Fibroblast of skin of right quadriceps (primary cell): ENCODE data around the gene MYOM1.
"Not testable (repeated sequence)": the region's sequence is repeated elsewhere in the genome, so short reads cannot be mapped to it uniquely, and the experiment has no call there.

Source experiments
- DNase-seq: peaks from one replicate; pipeline ENCODE4 v3.0.0-alpha.2; 2013

MYOM1 gene

DNA sequence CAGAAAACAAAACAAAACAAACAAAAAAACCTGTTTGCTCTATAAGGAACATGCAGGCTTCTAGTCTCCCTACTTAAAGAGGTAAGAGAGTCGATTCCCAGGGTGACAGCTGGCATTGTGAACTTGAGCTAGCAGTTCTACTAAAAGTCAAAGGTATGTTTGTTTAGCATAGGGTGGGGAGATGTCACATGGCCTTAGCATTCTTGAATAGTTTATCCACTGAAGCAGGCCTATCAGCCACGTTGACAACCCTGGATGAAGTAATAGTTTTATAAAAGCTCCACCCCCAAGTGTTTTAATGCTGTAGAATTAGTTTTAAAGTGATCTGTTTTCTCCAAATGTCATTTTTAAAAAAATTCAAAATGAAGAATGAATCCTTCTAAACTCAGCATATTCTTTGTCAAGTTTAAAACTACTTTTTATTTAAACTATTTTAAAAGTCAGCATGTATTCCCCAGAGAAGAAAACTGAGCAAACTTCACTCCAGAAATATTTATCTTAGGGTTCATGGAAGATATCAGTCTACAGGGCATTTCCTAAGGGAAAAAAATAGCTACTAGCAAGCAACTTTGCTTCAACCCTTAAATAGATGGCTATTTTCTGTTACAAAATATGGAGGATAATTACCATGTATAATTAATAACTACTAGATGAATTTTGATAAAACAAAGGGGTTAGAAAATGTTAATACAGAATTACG is 1.7 kb downstream of the MYOM1 start:
- no peak for DNase-seq

DNA sequence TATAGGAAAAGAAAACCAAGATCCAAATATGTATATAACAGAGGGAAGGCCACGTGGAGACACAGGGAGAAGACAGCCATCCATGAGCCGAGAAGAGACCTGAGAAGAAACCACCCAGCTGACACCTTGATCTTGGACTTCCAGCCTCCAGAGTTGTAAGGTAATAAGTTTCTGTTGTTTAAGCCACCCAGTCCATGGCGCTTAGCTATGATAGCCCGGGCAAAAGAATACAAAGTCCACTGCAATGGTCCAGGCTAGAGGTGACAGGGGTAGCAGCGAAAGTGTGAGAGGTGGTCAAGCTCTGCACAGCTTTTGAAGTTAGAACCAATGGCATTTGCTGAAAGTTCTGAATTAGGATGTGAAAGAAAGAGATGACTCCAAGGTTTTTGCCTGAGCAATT is 2.8 kb downstream of the MYOM1 start:
- no peak for DNase-seq

DNA sequence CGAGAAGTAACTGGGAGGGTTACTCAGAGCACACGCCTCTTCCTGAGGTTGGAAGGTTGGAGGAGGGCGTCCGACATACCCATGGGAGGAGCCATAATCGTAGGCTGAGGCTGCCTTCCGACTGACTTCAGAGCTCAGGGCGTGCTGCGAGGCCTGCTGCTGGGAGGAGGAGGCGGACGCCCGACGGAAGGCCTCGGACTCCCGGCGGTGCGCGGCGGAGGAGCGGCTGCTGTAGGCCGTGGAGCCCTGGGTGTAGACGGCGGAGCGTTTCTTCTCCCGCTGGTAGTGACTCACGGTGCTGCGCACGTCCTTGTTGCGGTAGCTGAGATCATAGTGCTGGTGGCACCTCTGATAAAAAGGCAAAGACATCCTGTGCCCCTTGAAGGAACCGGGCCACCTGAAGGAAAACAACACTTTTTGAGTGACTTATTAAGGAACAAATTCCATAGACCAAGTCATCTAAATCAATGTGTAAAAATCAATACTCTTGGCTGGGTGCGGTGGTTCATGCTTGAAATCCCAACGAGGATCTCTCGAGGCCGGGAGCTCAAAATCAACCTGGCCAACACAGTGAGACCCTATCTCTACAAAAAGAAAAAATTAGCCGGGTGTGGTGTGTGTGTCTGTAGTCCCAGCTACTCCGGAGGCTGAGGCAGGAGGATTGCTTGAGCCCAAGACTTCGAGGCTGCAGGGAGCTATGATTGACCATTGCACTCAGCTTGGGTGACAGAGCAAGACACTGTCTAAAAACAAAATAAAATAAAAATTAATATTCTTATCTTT is 4.7 kb downstream of the MYOM1 start:
- no peak for DNase-seq

DNA sequence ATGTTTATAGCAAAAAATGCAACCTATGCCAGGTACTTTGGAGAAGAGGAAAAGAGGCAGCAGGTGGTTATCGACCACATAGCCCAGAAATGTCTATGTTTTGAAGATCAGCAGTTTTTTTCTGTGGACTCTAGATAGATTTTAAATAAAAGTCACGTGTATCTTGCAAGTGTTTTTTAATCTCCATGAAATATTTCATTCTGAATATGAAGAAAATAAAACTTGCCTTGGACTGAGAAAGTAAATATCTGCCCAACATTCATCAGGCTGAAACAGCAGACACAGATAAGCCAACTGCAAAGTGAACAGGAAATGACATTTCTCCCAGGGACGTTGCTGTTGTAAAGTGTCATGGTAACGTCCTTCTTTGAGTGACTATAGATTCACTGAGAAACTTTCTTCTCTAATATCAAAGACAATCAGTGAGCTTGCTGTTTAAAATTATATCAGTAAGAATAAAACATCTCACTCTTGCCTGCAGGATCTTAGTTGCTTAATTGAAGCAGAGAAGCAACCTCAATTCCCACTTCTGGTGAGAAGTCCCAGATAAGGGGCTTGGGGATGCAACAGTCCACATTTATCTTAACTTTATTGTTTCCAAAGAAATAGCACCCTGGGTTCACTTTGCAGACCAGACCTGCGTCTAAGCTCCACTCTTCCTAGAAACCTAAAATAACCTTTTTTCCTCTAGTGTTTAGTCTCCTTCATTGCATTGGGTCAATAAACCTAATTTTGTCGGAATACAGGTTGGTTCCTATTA is 6.3 kb downstream of the MYOM1 start:
- DNase-seq = no peak

DNA sequence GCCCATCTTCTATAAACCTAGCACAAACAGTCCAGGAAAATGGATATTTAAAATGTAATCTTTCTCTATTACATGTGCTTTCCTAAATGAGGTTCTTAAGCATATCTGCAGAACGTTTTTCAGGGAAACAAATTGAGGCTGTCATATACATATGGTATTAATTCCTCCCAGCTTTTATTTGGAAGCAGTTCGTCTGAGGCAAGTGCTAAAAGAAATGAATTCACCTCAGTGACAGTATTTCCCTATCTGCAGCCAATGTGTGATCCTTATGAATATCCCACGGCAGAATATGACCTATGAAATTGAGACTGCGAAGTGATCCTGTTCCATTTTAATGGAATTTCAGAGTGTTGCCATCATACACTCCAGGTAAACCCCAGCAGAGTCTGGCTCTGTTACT is 7.1 kb downstream of the MYOM1 start:
- no peak for DNase-seq

DNA sequence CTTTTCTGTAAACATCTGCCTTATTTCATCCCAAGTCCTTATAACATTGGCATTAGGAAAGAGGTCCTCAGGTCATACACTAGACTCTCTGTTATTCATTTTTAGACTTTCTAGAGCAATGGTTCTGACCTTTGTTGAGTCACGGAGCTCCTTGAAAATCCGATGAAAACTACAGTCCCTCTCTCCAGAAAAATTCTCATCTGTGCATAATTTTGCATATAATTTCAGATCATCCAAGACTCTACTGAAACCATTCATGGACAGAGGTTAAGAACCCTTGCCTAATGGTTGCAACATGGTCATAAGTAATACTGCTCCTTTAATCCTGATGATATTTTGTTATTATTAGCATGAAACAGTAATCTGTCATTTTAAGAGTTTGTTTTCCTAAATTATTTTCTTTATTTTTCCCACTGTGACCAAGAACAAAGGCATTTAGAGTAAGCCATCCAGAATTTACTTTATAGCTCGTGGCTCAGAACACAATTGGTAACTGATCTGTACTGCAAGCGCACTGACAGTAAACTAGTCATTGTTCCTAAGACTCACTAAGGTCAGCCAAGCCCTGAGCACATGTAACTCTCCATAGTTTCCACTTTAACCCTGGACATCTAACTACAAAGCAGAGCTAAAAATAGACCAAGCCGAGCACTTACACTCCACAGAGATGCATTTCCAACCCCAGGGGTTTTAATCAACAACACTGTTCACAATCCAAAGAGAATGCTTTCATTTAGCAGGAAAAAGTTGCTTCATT is 8.4 kb downstream of the MYOM1 start:
- DNase-seq = no peak

DNA sequence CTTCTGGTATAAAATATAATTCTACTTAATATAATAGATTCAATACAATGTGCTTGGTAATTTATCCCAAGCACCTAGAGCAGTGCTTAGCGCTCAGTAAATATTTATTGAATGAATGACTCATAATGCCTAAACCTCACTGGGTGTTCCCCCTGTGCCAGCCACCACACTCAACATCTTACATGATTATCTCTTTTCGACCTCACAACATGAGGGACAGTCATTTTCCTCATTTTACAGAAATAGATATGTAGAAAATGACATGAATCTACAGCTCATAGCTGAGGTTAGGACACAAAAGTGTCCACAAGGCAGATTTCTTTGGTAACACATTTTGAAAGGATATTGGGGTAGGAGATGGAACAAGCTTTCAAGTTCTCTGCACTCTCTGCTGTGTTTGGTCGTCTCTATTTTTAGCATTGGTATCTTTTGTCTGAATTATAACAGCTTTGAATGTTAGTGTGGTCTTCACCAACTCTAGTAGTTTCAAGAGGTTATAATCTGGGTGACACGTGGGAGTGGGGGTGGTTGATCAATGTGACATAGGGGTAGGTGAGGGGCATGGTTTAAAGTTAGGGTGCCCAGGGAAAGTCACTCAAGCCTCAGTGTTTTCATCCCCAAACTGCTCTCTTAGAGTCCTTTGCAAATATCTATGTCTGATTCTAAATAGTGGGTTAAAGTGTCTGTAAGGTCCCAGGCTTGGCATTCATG is 9.8 kb downstream of the MYOM1 start:
- no peak for DNase-seq

DNA sequence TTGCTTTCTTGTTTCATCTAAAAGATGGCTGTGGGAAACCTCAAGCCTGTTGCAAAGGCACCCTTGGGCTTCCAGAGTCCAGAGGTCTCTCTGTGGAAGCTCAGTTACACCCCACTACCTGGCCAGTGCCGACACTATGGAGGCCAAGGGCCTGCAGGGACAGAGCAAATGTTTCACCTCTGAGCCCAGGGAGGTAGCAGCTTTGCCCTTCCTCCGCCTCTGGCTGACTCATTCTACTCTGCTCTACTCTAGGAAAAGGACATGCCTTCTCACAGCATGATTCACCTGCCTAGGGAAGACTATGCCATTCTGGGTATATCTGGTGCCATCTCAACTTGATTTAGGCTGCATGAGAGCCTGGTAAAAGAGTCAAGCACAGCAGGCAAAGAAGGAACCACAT is 12.2 kb downstream of the MYOM1 start:
- DNase-seq = no peak

DNA sequence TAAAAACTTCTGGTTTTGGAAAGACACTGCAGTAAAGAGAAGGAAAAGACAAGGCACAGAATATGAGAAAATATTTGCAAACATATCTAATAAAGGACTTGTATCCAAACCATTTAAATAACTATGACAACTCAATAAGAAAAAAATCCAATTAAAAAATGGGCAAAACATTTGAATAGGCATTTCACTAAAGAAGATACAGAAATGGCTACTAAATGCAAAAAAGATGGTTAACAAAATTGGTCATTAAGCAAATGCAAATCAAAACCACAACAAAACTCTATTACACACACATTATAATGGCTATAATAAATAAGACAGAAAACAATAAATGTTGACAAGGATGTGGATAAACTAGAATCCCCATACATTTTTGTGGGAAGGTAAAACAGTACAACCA is 14.5 kb downstream of the MYOM1 start:
- no peak for DNase-seq

DNA sequence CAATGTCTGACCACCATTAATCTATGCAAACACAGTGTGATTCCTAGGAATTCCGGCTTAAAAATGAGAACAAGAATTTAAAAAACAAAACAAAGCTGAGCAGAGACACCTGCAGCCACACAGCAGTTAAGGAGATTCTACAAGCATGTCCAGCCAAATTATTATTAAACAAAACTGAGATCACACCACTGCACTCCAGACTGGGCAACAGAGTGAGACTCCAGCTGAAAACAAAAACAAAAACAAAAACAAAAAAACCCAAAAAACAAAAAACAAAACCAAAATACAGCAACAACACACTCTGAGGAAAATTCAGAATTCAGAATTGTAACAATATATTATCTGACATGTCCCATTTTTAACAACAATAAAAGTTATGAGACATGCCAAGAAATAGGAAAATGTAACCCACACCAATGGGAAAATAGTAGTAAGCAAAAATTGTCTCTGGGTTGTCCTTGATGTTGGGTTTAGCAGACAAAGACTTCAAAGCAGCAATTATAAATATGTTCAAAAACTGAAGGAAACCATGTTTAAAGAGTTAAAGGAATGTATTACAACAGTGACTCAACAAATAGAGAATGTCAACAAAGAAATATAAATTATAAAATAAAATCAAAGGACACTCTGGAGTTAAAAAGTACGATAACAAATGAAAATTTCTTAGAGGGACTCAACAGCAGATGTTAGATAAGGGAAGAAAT is 19.7 kb downstream of the MYOM1 start:
- no peak for DNase-seq

DNA sequence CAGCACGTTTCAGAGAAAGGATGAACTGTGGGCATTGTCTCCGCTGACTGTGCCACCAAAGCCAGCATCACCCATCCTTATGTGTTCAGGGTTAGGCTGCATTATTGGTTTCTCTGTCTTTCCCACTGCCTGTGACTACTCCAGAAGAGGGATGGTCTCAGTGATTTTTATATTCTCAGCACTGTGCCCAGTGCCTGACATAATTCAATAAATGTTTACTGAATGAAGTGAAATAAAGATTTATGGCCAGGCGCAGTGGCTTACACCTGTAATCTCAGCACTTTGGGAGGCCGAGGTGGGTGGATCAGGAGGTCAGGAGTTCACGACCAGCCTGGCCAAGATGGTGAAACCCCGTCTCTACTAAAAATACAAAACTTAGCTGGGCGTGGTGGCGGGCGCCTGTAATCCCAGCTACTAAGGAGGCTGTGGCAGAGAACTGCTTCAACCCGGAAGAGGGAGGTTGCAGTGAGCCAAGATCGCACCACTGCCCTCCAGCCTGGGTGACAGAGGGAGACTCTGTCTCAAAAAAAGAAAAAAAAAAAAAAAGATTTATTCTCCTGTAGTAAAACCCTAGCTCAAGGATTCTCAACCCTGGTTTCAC is 21.4 kb downstream of the MYOM1 start:
- not testable (repeated sequence) for DNase-seq

DNA sequence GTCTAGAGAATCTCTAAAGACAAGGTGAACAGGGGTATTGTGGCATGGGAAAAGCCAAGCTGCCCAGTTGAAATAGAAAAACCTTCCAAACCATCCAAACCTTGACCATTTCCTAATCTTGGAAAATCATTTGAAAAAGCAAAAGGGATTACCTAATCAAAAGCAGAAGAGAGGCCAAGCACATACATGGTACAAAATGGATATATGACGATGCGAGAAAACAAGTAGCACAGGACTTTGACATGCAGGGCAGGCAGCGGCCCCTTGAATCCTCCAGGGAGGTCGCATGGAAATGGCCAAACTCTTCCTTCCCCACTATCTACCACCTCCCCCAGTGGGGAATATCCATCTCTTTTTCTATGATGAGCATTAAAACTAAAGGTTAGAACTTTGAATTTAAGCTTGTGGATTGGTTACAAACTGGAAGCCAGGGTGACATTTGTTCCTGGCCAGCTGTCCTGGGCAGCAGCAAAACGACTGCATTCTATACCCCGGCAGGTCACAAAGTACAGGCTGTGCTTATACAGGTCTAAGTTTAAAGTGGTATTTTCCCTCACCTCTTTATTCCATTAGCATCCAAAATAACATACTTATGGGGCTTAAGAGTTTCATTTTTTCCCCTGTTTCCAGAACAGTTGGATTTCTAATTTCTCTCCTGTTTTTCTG is 24.7 kb downstream of the MYOM1 start:
- no peak for DNase-seq

DNA sequence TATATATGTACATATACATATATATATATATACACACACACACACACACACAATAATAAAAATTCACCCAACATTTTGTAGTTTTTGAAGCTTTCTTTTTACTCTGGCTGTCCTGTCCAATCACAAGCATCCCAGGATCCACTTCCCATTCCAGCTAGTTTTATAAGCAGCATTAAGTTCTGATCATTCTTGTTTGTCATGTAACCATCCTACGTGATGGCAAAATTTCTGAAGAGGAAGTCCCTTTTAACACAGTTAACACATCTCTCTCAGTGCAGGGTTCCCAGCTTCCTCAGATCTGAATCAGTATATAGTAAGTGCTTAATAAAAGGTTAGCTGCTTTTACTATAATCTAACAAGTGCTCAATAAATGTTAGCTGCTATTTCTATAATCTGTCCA is 26.4 kb downstream of the MYOM1 start:
- no peak for DNase-seq

DNA sequence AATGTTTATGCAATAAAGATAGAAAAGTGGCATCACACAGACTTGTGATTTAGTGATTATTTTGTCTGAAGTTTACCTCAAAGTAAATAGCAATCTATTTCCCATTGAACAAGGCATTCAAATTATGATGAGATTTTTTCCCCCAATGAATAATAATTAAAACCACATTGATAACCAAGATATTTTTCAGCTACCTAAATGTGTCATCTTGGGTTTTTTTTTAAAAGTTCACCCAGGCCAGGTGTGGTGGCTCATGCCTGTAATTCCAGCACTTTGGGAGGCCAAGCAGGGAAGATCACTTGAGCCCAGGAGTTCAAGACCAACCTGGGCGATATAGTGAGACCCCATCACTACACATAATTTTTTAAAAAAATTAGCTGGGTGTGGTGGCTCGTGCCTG is 27.0 kb downstream of the MYOM1 start:
- no peak for DNase-seq

DNA sequence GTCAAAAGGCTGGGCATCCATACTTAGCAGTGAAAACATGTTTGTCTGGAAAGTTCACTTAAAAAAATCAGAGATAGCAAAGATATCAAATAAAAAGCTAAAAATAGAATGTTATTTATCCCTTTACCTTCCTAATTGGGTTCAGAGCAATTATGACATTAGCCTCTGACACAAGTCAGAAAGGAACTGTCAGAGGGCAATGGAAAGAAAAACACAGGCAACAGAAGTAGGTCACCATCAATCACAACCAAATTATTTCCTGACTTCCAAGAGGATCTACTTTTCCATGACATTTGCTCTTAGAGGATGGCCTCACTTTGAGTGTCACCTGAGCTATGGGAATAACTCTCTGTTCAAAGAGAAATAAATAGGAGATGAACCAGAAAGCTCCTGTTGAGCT is 27.5 kb downstream of the MYOM1 start:
- DNase-seq = no peak

DNA sequence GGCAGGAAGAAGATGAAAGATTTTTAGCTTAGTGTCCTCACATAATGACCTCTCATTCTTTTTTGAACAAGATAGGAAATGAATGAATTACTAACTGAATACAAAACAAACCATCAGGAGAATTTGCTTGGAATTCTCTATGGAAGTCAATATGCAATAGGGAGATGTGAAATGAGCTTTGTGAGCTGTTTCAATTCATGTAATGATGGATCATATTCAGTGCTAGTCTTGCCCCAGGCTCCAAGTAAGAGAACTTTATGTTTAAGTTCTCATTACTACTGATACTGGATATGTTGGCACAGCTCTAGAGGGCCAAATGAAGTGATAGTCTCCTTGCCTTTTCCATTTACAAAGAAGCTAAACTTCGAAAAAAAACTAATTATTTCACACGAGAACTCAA is 29.2 kb downstream of the MYOM1 start:
- DNase-seq = no peak

DNA sequence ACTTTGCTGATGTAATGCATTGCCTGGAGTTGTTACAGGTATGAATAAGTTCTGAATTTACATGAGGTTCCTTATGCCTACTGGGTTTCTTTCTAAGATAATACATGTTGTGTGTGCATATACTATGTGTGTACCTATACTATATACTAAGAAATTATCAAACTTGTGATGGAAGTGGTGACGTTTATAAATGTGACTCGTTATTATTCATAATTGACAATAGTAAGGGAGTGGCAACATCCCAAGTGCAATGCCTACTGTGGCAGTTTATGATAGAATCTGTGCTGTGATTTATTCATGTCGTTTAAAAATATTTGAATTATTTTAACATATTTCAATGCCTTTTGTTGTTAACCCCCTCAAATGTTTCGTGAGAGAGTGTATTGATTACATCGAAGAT is 29.9 kb downstream of the MYOM1 start:
- no peak for DNase-seq

DNA sequence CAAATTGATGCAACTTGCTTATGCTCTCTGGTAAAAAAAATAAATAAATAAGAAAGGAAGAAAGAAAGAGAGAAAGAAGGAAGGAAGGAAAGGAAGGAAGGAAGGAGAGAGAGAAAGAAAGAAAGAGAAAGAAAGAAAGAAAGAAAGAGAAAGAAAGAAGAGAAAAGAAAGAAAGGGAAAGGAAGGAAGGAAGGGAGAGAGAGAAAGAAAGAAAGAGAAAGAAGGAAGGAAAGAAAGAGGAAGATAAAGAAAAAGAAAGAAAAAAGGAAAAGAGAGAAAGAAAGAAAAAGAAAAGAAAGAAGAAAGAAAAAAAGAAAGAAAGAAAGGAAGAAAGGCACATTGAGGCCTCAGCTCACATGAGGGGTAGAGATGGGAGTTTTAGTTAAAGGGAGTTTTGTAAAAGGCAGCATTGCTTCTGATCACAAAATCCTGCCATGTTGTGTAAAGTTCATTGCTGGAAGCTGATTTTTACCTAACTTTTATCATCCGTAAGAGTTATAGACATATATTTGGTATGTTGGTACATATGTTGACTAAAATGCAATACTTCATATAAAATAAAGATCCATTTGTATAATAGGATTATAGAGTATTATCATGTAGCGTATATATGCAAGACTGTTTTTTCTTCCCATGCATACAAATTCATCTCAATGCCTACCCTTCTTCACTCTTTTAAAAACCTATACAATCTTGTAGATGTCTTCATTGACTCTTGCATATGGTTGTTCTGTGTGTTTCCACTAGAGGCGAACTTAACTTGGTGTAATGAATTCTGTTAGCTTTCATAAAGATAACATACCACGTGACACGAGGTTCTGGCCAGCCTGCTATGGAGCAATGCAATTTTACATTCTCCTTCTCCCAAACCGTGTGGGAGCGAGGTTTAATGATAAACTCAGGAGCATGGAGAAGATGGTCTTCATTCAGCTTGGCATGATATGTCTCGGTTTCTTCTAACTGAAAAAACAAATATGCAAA is 32.8 kb downstream of the MYOM1 start:
- DNase-seq = no peak

DNA sequence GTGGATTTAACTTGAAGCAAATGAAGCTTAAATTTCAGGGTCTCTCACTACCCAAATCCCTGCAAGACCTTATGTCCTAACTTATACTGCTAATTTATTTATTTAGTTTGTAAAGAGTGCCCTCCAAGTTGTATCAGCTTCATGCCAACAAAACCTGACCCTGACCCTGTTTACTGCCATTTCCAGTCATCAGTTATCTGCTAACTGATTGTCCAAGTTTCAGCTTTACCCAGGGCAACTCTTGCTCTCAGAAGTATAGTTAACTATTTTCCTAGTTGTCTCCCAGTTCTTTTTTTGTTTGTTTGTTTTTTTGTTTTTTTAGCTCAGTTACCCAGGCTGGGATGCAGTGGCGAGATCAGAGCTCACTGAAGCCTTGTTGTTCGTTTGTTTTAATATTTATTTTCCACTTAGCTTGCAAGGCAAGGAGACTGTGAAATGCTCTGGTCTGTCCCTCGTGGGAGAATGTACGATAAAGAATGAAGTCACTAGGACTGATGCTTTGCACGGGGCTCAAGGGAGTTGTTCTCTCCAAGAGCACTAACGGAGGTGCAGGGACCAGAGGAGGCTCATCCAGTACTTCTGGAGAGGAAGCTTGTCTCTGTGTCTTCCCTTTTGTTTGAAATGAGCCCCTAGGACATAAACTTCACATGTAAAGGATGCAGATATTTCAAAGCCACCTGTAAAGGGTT is 35.3 kb downstream of the MYOM1 start:
- no peak for DNase-seq
